Tibial nerve (tissue), 3 donors: ENCODE measurements around the gene VPS13D.

ENCODE experiments used
- CTCF ChIP-seq, 5 experiments: fragments of 200-600 bp in 3 of 5; fragments of 450-650 bp in 2 of 5; sonication (generic) in 3 of 5; IDR thresholded peaks; one replicate each; pipeline ENCODE4 v1.5.1; 2016 to 2019; ENCODE audit warnings: antibody characterized with exemption in 5 of 5, mild to moderate bottlenecking in 3 of 5, moderate library complexity in 2 of 5
- POLR2A ChIP-seq, 2 donors: fragments of 450-650 bp; IDR thresholded peaks; one replicate each; pipeline ENCODE4 v1.6.1; 2017; ENCODE audit warnings: antibody characterized with exemption in 2 of 2, mild to moderate bottlenecking in 2 of 2, moderate library complexity in 2 of 2

- TF ChIP-seq CTCF (IDR thresholded peaks at IDR 0.05) = no peak
- no peak for TF ChIP-seq POLR2A (IDR thresholded peaks at IDR 0.05)
Observed at GRCh38 chr1:12469990-12470389, 240.2 kb downstream of the VPS13D start.
